Epithelial cell of proximal tubule (primary cell): ENCODE results near the gene MREG. TPM values are rescaled to one million over a fixed set of nuclear protein-coding genes. Genes with fewer than 3 reads are reported as not detected.
A peak's percentile ranks its signal among the peaks of the same experiment; 100 is the strongest.

ENCODE experiments used
- DNase-seq: peaks from one replicate; pipeline ENCODE4 v3.0.0-alpha.2; 2011; ENCODE audit warnings: low read depth
- H3K4me3 ChIP-seq: 2 replicates; pipeline ENCODE4 v1.5.1; 2011; ENCODE audit warnings: low read depth, mild to moderate bottlenecking, low read length
- total RNA-seq: library from RNA; depleted of rRNA; stranded (reverse); fragments of >200 nt; gene quantifications from 2 replicates; pipeline ENCODE4 v1.2.3, GENCODE V29; 2015
- TF ChIP-seq, protein P1 (sequence below): conservative IDR thresholded peaks from 2 replicates; pipeline ENCODE4 v1.5.1; 2012; ENCODE audit warnings: low read depth, mild to moderate bottlenecking, low read length

Gene MREG
- total RNA-seq, 1 donor from 2014 or later, result 12.7 TPM

DNA sequence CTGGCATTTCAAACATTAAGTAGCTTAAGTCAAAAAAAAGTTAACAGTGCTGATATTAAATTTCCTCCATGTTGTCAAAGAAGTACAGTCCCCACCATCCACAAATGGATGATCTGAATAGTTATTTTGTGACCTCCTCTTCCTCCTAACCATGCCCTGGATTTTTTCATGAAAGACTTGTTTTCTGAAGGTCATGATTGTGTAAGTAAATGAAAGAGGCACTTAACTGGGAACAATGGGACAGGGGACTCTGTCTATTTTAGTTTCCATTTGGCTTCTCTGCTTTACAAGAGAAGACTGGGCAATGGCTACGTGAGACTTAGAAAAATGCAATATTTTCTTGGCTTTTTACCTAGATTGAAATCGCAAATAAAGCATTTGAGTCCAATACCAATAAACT is 36.1 kb upstream of the MREG start:
- H3K4me3 ChIP-seq, result no peak overlapping the region
- TF ChIP-seq, protein P1, sequence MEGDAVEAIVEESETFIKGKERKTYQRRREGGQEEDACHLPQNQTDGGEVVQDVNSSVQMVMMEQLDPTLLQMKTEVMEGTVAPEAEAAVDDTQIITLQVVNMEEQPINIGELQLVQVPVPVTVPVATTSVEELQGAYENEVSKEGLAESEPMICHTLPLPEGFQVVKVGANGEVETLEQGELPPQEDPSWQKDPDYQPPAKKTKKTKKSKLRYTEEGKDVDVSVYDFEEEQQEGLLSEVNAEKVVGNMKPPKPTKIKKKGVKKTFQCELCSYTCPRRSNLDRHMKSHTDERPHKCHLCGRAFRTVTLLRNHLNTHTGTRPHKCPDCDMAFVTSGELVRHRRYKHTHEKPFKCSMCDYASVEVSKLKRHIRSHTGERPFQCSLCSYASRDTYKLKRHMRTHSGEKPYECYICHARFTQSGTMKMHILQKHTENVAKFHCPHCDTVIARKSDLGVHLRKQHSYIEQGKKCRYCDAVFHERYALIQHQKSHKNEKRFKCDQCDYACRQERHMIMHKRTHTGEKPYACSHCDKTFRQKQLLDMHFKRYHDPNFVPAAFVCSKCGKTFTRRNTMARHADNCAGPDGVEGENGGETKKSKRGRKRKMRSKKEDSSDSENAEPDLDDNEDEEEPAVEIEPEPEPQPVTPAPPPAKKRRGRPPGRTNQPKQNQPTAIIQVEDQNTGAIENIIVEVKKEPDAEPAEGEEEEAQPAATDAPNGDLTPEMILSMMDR, result no peak
- no peak for DNase-seq

DNA sequence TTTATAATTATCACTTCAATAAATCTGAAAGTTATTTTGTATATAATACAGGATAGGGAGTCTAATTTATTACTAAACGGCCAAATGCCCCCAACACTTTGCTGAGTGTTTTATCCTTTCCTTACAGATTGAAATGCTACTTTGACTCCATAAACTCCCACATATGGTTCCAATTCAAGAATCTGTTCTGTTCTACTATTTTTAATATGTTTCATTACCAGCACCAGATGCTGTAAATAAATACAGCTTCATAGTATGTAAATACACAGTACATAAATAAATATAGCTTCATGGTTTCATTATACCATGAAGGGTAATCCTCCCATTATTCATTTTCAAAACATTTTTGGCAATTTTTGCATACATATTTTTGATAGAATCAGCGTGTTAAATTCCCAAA is 34.0 kb upstream of the MREG start:
- no peak overlapping the region for H3K4me3 ChIP-seq
- TF ChIP-seq, protein P1, result no peak
- DNase-seq, result no peak

GRCh38 chr2:216044883-216045486 is 31.6 kb upstream of the MREG start:
- TF ChIP-seq, protein P1, result no peak
- DNase-seq, result no peak
- H3K4me3 ChIP-seq, result no peak overlapping the region

GRCh38 chr2:216043949-216044348 is 30.6 kb upstream of the MREG start:
- no peak for DNase-seq
- TF ChIP-seq, protein P1, result no peak
- no peak overlapping the region for H3K4me3 ChIP-seq

- no peak overlapping the region for H3K4me3 ChIP-seq
- DNase-seq, result no peak
- TF ChIP-seq, protein P1, result no peak
These were observed 28.1 kb upstream of the MREG start for GRCh38 chr2:216041438-216041837.

- TF ChIP-seq, protein P1, result no peak
- H3K4me3 ChIP-seq, result no peak overlapping the region
- DNase-seq, result no peak
These were observed 26.6 kb upstream of the MREG start for GRCh38 chr2:216039918-216040317.

DNA sequence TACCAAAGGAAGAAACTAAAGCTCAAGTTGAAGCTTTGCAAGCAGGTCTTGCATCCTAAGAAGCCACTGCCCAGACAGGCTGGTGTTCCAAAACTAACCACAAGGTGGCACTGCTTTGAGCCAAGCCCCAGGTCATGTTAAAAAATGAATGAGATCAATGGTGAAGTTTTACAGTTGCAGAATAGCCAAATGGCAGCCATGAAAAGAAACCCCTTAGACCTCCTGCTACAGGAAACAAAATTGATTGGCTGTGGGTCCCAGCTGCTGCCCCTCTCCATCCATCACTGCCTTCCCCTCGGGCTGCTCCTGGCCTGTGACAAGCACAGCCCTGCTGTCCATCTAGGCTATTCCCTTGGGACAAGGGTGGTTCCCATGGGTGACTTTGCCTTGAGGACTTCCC is 20.7 kb upstream of the MREG start:
- DNase-seq, result no peak
- TF ChIP-seq, protein P1, result peak; percentile 92
- no peak overlapping the region for H3K4me3 ChIP-seq
